Esophagus (tissue), 2 donors: Measurements from ENCODE around the gene SENP6. TPM values are rescaled to one million over a fixed set of nuclear protein-coding genes. Genes with fewer than 3 reads are reported as not detected.
"Not testable (repeated sequence)": the region's sequence is repeated elsewhere in the genome, so short reads cannot be mapped to it uniquely, and the experiment has no call there.

ENCODE experiments used
- H3K27ac ChIP-seq, 2 donors: one replicate each; pipeline ENCODE4 v1.5.1; 2013; ENCODE audit warnings: low read depth in 2 of 2, mild to moderate bottlenecking in 2 of 2, inconsistent platforms in 1 of 2, low read length in 1 of 2, moderate library complexity in 1 of 2
- H3K27me3 ChIP-seq, 2 donors: one replicate each; pipeline ENCODE4 v1.6.1; 2013; ENCODE audit warnings: low read length in 2 of 2, control low read depth in 1 of 2, mild to moderate bottlenecking in 1 of 2; ENCODE audit not compliant: insufficient read depth in 2 of 2, control insufficient read depth in 1 of 2
- H3K36me3 ChIP-seq, 2 donors: one replicate each; pipeline ENCODE4 v1.6.1; 2013; ENCODE audit warnings: low read length in 1 of 2; ENCODE audit not compliant: control insufficient read depth in 2 of 2, insufficient read depth in 2 of 2
- H3K4me1 ChIP-seq, 2 donors: one replicate each; pipeline ENCODE4 v1.6.1; 2013; ENCODE audit warnings: low read length in 1 of 2; ENCODE audit not compliant: control insufficient read depth in 2 of 2, insufficient read depth in 2 of 2
- H3K4me3 ChIP-seq, 2 donors: one replicate each; pipeline ENCODE4 v1.5.1; 2013; ENCODE audit warnings: low read length in 2 of 2, mild to moderate bottlenecking in 2 of 2, low read depth in 1 of 2, moderate library complexity in 1 of 2
- H3K9me3 ChIP-seq, 2 donors: one replicate each; pipeline ENCODE4 v1.6.1; 2013; ENCODE audit warnings: mild to moderate bottlenecking in 2 of 2, low read depth in 1 of 2, low read length in 1 of 2, moderate library complexity in 1 of 2; ENCODE audit not compliant: control insufficient read depth in 2 of 2, insufficient read depth in 1 of 2
- whole genome bisulfite sequencing, 2 donors: extraction: QIAGEN DNeasy Blood & Tissue Kit; methylation state at CpG; one replicate each; pipeline ENCODE4 v1.1.7; 2013; 5-methylcytosine and 5-hydroxymethylcytosine counted together
- polyA plus RNA-seq, 2 donors: library from polyadenylated mRNA; stranded (reverse); fragments of 200-250 nt; gene quantifications; one replicate each; pipeline ENCODE4 v1.2.3, GENCODE V29; 2013
- donor health status: healthy with polysubstance abuse.
- donor health status: Bipolar disorder and iron deficiency.

SENP6 gene
- polyA plus RNA-seq, 2 donors = 21.8 to 30.7 TPM

GRCh38 chr6:75727206-75727605 is 125.5 kb downstream of the SENP6 start:
- H3K9me3 ChIP-seq = no peaks in the 10 kb centered on the region
- no peak overlapping the region for H3K4me3 ChIP-seq
- 86 to 89% methylated on average over 2 of the region's 2 CpGs for WGBS, 2 donors
- no peak overlapping the region for H3K27ac ChIP-seq
- no peaks in the 10 kb centered on the region for H3K36me3 ChIP-seq
- no peaks in the 10 kb centered on the region for H3K4me1 ChIP-seq
- no peaks in the 10 kb centered on the region for H3K27me3 ChIP-seq

GRCh38 chr6:75731029-75731428 is 129.3 kb downstream of the SENP6 start:
- not testable (repeated sequence) for H3K4me1 ChIP-seq, H3K4me3 ChIP-seq, H3K9me3 ChIP-seq, H3K36me3 ChIP-seq, H3K27ac ChIP-seq, H3K27me3 ChIP-seq
- WGBS, 2 donors = 83 to 87% methylated on average over 8 of the region's 8 CpGs

- no peaks in the 10 kb centered on the region for H3K36me3 ChIP-seq
- H3K27me3 ChIP-seq = no peaks in the 10 kb centered on the region
- no peaks in the 10 kb centered on the region for H3K4me1 ChIP-seq
- peak overlapping the region in 1 of 2 donors; percentile 49 for H3K27ac ChIP-seq
- no peak overlapping the region for H3K4me3 ChIP-seq
- H3K9me3 ChIP-seq = no peaks in the 10 kb centered on the region
- 31 to 38% methylated on average over 1 of the region's 1 CpG for WGBS, 2 donors
These were observed 134.0 kb downstream of the SENP6 start for GRCh38 chr6:75735491-75736186.

GRCh38 chr6:75743971-75744370 is 142.3 kb downstream of the SENP6 start:
- Histone ChIP-seq H3K9me3 (no peaks in the 10 kb centered on the region), H3K4me1 (no peaks in the 10 kb centered on the region), H3K27me3 (peaks cover 0 to 2% of the 10 kb centered on the region in 2 donors), H3K4me3 (no peak overlapping the region), H3K36me3 (no peaks in the 10 kb centered on the region), H3K27ac (no peak overlapping the region)
- WGBS, 2 donors = 82 to 83% methylated on average over 4 of the region's 4 CpGs

GRCh38 chr6:75745404-75745803 is 143.7 kb downstream of the SENP6 start:
- Histone ChIP-seq H3K9me3 (no peaks in the 10 kb centered on the region), H3K36me3 (no peaks in the 10 kb centered on the region), H3K27ac (no peak overlapping the region), H3K4me1 (no peaks in the 10 kb centered on the region), H3K4me3 (no peak overlapping the region), H3K27me3 (peaks cover 0 to 2% of the 10 kb centered on the region in 2 donors)
- 93% methylated on average over 3 of the region's 3 CpGs for WGBS, 2 donors

- 10 to 11% methylated on average over 2 of the region's 2 CpGs for WGBS, 2 donors
- Histone ChIP-seq H3K27ac (no peak overlapping the region), H3K27me3 (peaks cover 0 to 2% of the 10 kb centered on the region in 2 donors), H3K4me3 (no peak overlapping the region), H3K36me3 (no peaks in the 10 kb centered on the region), H3K4me1 (no peaks in the 10 kb centered on the region), H3K9me3 (no peaks in the 10 kb centered on the region)
These were observed 144.5 kb downstream of the SENP6 start for GRCh38 chr6:75746221-75746620.

GRCh38 chr6:75747152-75747992 is 145.7 kb downstream of the SENP6 start:
- peak overlapping the region in 1 of 2 donors; percentile 15 for H3K27ac ChIP-seq
- 67 to 72% methylated on average over 9 of the region's 9 CpGs for WGBS, 2 donors
- no peak overlapping the region for H3K4me3 ChIP-seq
- no peaks in the 10 kb centered on the region for H3K9me3 ChIP-seq
- H3K36me3 ChIP-seq = no peaks in the 10 kb centered on the region
- H3K27me3 ChIP-seq = peaks cover 0 to 2% of the 10 kb centered on the region in 2 donors
- H3K4me1 ChIP-seq = no peaks in the 10 kb centered on the region

- 10 to 11% methylated on average over 17 of the region's 17 CpGs for WGBS, 2 donors
- no peaks in the 10 kb centered on the region for H3K4me1 ChIP-seq
- H3K27me3 ChIP-seq = peaks cover 0 to 2% of the 10 kb centered on the region in 2 donors
- peak overlapping the region; percentile 72 to 100 for H3K4me3 ChIP-seq
- no peaks in the 10 kb centered on the region for H3K36me3 ChIP-seq
- no peaks in the 10 kb centered on the region for H3K9me3 ChIP-seq
- H3K27ac ChIP-seq = peak overlapping the region; percentile 95
These were observed 146.5 kb downstream of the SENP6 start for GRCh38 chr6:75748003-75748742.

GRCh38 chr6:75748743-75749538 is 147.3 kb downstream of the SENP6 start, which contains the start of gene MYO6:
MYO6 (plus strand) TSS chr6:75749239; CDS start chr6:75817548, 68,309 bp downstream.
- Histone ChIP-seq H3K9me3 (no peaks in the 10 kb centered on the region), H3K4me3 (peak within 1 kb of the TSS; percentile 72 to 100), H3K4me1 (no peaks in the 10 kb centered on the region), H3K36me3 (no peaks in the 10 kb centered on the region), H3K27ac (peak within 1 kb of the TSS; percentile 95), H3K27me3 (peaks cover 0 to 2% of the 10 kb centered on the region in 2 donors)
- WGBS, 2 donors = 0% methylated on average over 86 to 97 of the region's 97 CpGs
